ENCODE results near the gene TMEM26. TPM values are rescaled to one million over a fixed set of nuclear protein-coding genes. Genes with fewer than 3 reads are reported as not detected.

Gene TMEM26
- total and polyA plus RNA-seq, 2 of the 13 experiments (the other 11 are each of a cell fraction or from before 2014, with no cell fraction given) = not detected

DNA sequence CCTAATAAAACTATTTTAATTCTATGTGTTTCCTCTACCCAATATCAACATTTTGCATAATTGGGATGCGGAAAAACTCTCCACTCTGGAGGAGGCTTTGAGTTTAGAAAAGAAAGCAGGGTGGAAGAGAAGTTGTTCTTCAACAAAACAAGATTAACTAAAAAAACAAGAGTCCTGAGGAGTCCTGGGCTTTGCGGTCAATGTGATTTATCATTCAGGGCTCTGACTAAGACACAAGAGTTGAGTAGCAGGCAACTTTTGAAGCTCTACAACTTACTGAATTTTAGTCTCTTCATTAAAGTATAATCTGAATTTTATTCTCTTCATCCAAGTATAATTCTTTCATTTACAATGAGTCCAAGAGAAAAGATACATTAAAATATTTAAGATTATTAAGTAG is 18.3 kb upstream of the TMEM26 start:
- in situ Hi-C loops (cut with HindIII; ENCODE audit: extremely low pct_ligation_motif_present, low pct_unique_long_range_greater_than_20kb) (no loop called here), intact Hi-C loops (cut with micrococcal nuclease; ENCODE audit: unreplicated experiment) (no loop called here)
- H3K27ac ChIP-seq (ENCODE audit: extremely low read length, insufficient read depth, low read length) = no peak overlapping the region
- WGBS (ENCODE audit: low lambda C conversion rate) = 75% methylated on average over 2 of the region's 2 CpGs
- no peak for ATAC-seq
- no peaks in the 10 kb centered on the region for H3K79me2 ChIP-seq (ENCODE audit: insufficient read depth, low read length)
- no peaks in the 10 kb centered on the region for H4K20me1 ChIP-seq (ENCODE audit: insufficient read depth, low read length)
- no peaks in the 10 kb centered on the region for H3K36me3 ChIP-seq (replicated peaks in 1 of 2; ENCODE audit: control insufficient read depth in 1 of 2, insufficient read depth in 2 of 2, low read length in 2 of 2)
- no peak for DNase-seq (ENCODE audit: low spot score)
- ChIA-PET CTCF (ENCODE audit: low intra/inter-chr PET ratio, low total read pairs) (no interaction called here), POLR2A (no interaction called here)
- H3K9me3 ChIP-seq (ENCODE audit: low read length) = no peaks in the 10 kb centered on the region
- no TSS peak for BruUV-seq (replicated peaks)
- H3K27me3 ChIP-seq (ENCODE audit: control insufficient read depth in 1 of 2, insufficient read depth in 2 of 2, low read length in 2 of 2) = 0 out of 5 replicates have a peak, but pooled peaks cover 0 to 1% of the 10 kb centered on the region in 2 experiments
- TF ChIP-seq CCAR2 (optimal IDR thresholded peaks at IDR 0.05; ENCODE audit: low read depth, low read length) = no peak
- no peak for TF ChIP-seq GATAD2A (CRISPR knock-in tag; IDR thresholded peaks at IDR 0.05)
- TF ChIP-seq, protein P1, sequence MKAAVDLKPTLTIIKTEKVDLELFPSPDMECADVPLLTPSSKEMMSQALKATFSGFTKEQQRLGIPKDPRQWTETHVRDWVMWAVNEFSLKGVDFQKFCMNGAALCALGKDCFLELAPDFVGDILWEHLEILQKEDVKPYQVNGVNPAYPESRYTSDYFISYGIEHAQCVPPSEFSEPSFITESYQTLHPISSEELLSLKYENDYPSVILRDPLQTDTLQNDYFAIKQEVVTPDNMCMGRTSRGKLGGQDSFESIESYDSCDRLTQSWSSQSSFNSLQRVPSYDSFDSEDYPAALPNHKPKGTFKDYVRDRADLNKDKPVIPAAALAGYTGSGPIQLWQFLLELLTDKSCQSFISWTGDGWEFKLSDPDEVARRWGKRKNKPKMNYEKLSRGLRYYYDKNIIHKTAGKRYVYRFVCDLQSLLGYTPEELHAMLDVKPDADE (CRISPR knock-in tag; IDR thresholded peaks at IDR 0.05) = no peak
- no peak overlapping the region for H3K9ac ChIP-seq (ENCODE audit: insufficient read depth, low read depth, low read length)
- no peak for FAIRE-seq
- no peak overlapping the region for H3K4me3 ChIP-seq (replicated peaks in 1 of 3; ENCODE audit: insufficient read depth in 1 of 3, low read depth in 2 of 3, low read length in 3 of 3)
- H3K4me2 ChIP-seq (ENCODE audit: low read depth, low read length) = no peak overlapping the region
- H2AFZ ChIP-seq (ENCODE audit: low read length) = no peak overlapping the region
- H3K4me1 ChIP-seq (ENCODE audit: insufficient read depth, low read length) = no peaks in the 10 kb centered on the region

DNA sequence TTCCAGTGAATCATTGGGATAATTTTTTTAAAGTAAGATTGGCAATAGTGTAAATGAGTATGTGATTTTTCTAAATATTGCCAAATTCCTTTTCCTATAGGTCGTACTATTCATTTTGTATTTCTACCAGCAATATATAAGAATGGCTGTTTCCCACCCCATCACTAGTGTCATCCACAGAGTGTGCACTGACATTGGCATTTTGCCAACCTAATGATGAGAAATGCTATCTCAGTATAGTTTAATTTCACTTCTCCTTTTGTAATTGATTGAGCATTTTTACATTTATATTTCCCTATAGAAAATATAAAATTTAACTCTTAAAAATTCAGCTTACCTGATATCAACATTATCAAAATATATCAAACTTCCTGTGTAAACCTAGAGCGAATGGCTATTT is 17.6 kb upstream of the TMEM26 start:
- WGBS (ENCODE audit: low lambda C conversion rate) = 49% methylated on average over 2 of the region's 2 CpGs
- CTCF ChIA-PET (ENCODE audit: low intra/inter-chr PET ratio, low total read pairs) = no interaction called here
- TF ChIP-seq ZNF10 (CRISPR knock-in tag; IDR thresholded peaks at IDR 0.05; ENCODE audit: borderline replicate concordance, low read depth) (no peak), ARNT (IDR thresholded peaks at IDR 0.05) (no peak), SOX13 (IDR thresholded peaks at IDR 0.05) (no peak), SOX13 (CRISPR knock-in tag; conservative IDR thresholded peaks at IDR 0.05 in 1 of 2, IDR thresholded peaks at IDR 0.05 in 1 of 2) (no peak), SRSF1 (optimal IDR thresholded peaks at IDR 0.05; ENCODE audit: low read depth, low read length) (no peak), NFE2L1 (CRISPR knock-in tag; IDR thresholded peaks at IDR 0.05; ENCODE audit: borderline replicate concordance) (no peak), ZNF362 (CRISPR knock-in tag; IDR thresholded peaks at IDR 0.05; ENCODE audit: borderline replicate concordance) (no peak)
- TF ChIP-seq, protein P2, sequence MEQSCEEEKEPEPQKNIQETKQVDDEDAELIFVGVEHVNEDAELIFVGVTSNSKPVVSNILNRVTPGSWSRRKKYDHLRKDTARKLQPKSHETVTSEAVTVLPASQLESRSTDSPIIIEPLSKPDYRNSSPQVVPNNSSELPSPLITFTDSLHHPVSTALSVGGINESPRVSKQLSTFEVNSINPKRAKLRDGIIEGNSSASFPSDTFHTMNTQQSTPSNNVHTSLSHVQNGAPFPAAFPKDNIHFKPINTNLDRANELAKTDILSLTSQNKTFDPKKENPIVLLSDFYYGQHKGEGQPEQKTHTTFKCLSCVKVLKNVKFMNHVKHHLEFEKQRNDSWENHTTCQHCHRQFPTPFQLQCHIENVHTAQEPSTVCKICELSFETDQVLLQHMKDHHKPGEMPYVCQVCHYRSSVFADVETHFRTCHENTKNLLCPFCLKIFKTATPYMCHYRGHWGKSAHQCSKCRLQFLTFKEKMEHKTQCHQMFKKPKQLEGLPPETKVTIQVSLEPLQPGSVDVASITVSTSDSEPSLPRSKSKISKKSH (CRISPR knock-in tag; IDR thresholded peaks at IDR 0.05; ENCODE audit: borderline replicate concordance) = no peak
- H2AFZ ChIP-seq (ENCODE audit: low read length) = no peak overlapping the region
- intact Hi-C loops (cut with micrococcal nuclease; ENCODE audit: unreplicated experiment) (no loop called here), in situ Hi-C loops (cut with HindIII; ENCODE audit: extremely low pct_ligation_motif_present, low pct_unique_long_range_greater_than_20kb) (no loop called here)
- DNase-seq (ENCODE audit: low spot score) (no peak), FAIRE-seq (no peak), ATAC-seq (no peak)
- no peaks in the 10 kb centered on the region for H3K4me1 ChIP-seq (ENCODE audit: insufficient read depth, low read length)
- no peak overlapping the region for H3K4me3 ChIP-seq (replicated peaks in 1 of 3; ENCODE audit: insufficient read depth in 1 of 3, low read depth in 2 of 3, low read length in 3 of 3)
- H3K9ac ChIP-seq (ENCODE audit: insufficient read depth, low read depth, low read length) = no peak overlapping the region
- H3K27me3 ChIP-seq (ENCODE audit: control insufficient read depth in 1 of 2, insufficient read depth in 2 of 2, low read length in 2 of 2) = 0 out of 5 replicates have a peak, but pooled peaks cover 0 to 1% of the 10 kb centered on the region in 2 experiments
- no peaks in the 10 kb centered on the region for H3K9me3 ChIP-seq (ENCODE audit: low read length)
- POLR2A ChIA-PET = no interaction called here
- no peaks in the 10 kb centered on the region for H3K79me2 ChIP-seq (ENCODE audit: insufficient read depth, low read length)
- no peaks in the 10 kb centered on the region for H4K20me1 ChIP-seq (ENCODE audit: insufficient read depth, low read length)
- no TSS peak for BruUV-seq (replicated peaks)
- H3K36me3 ChIP-seq (replicated peaks in 1 of 2; ENCODE audit: control insufficient read depth in 1 of 2, insufficient read depth in 2 of 2, low read length in 2 of 2) = no peaks in the 10 kb centered on the region
- H3K27ac ChIP-seq (ENCODE audit: extremely low read length, insufficient read depth, low read length) = no peak overlapping the region
- no peak overlapping the region for H3K4me2 ChIP-seq (ENCODE audit: low read depth, low read length)
